ENCODE results near the gene KLHDC4. TPM values are rescaled to one million over a fixed set of nuclear protein-coding genes. Genes with fewer than 3 reads are reported as not detected.

The KLHDC4 gene
- total RNA-seq, 1 donor from 2014 or later, result 87.0 TPM

- ChIA-PET POLR2A (interaction anchor here (0.6 to 1.7 kb wide), 3 partner anchors 21 to 70 kb away, joined by 3 to 6 read pairs (median 6); no protein-coding TSS in a partner anchor), CTCF (no interaction called here)
- intact Hi-C loops (cut with micrococcal nuclease), result no loop called here
- ATAC-seq (ENCODE audit: low read depth) (no peak), DNase-seq (no peak)
- H3K9me3 Mint-ChIP-seq, result no peaks in the 10 kb centered on the region
- no peaks in the 10 kb centered on the region for H3K27me3 Mint-ChIP-seq
- no peak overlapping the region for H3K27ac Mint-ChIP-seq
- no peak overlapping the region for H3K4me3 Mint-ChIP-seq
- H3K36me3 Mint-ChIP-seq (ENCODE audit: low read depth), result no peaks in the 10 kb centered on the region
- peaks cover 23% of the 10 kb centered on the region for H3K4me1 Mint-ChIP-seq
- TF ChIP-seq CTCF (IDR thresholded peaks at IDR 0.05), result no peak
Measured at GRCh38 chr16:87801679-87802259, 36.0 kb upstream of the KLHDC4 start.

DNA sequence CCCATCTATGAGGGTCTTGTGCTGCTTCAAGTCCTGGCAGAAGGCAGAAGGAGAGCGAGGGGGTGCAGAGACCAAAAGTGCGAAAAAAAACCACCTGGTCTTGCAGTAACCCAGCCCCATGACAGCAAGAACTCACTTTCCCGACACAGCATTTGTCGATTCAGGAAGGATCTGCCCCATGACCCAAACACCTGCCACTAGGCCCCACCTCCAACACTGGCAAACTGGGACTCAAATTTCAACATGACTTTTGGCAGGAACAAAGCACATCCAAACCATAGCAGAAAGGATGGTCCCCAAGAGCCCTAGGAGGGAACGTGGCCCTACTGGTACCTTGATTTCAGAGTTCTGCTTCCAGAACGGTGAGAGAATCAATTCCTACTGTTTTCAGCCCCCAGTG, 34.7 kb upstream of the KLHDC4 start:
- ATAC-seq (ENCODE audit: low read depth), result no peak
- CTCF ChIA-PET, result no interaction called here

DNA sequence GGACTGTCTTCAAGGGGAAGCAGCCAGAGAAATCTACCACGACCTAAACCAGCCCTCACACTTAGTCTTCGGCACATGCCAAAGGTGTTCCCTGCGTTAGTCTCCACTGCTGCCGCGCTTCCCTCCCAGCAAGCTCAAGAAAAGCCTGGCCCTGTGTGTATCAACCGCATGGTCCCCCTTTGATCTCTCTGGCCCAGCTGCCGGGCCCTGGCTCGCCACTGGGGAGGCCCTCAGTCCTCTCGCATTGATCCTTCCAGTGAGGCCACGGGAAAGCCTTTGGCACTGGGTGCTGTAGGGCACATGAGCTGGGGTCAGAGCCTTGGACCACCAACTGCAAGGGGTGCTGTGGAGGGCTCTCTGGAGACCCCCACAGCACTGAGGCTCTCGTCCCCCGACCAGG, 29.6 kb upstream of the KLHDC4 start:
- TF ChIP-seq CTCF (IDR thresholded peaks at IDR 0.05), result no peak
- DNase-seq, result no peak
- Mint-ChIP-seq H3K36me3 (ENCODE audit: low read depth) (no peaks in the 10 kb centered on the region), H3K27ac (no peak overlapping the region), H3K4me1 (no peaks in the 10 kb centered on the region), H3K27me3 (no peaks in the 10 kb centered on the region), H3K9me3 (no peaks in the 10 kb centered on the region), H3K4me3 (no peak overlapping the region)
- ATAC-seq (ENCODE audit: low read depth), result no peak
- intact Hi-C loops (cut with micrococcal nuclease), result no loop called here
- ChIA-PET POLR2A (interaction anchor here (3.3 kb wide), 1 partner anchor 12 kb away, joined by 13 read pairs; no protein-coding TSS in a partner anchor), CTCF (no interaction called here)

More for the DNA sequence above, 34.7 kb upstream of the KLHDC4 start:
- Mint-ChIP-seq H3K4me1 (peaks cover 11% of the 10 kb centered on the region), H3K36me3 (ENCODE audit: low read depth) (no peaks in the 10 kb centered on the region), H3K4me3 (no peak overlapping the region), H3K27ac (no peak overlapping the region), H3K9me3 (no peaks in the 10 kb centered on the region), H3K27me3 (no peaks in the 10 kb centered on the region)
- POLR2A ChIA-PET, result interaction anchor here (1.7 kb wide), 1 partner anchor 20 kb away, joined by 6 read pairs; no protein-coding TSS in a partner anchor
- no peak for TF ChIP-seq CTCF (IDR thresholded peaks at IDR 0.05)
- intact Hi-C loops (cut with micrococcal nuclease), result no loop called here
- no peak for DNase-seq

DNA sequence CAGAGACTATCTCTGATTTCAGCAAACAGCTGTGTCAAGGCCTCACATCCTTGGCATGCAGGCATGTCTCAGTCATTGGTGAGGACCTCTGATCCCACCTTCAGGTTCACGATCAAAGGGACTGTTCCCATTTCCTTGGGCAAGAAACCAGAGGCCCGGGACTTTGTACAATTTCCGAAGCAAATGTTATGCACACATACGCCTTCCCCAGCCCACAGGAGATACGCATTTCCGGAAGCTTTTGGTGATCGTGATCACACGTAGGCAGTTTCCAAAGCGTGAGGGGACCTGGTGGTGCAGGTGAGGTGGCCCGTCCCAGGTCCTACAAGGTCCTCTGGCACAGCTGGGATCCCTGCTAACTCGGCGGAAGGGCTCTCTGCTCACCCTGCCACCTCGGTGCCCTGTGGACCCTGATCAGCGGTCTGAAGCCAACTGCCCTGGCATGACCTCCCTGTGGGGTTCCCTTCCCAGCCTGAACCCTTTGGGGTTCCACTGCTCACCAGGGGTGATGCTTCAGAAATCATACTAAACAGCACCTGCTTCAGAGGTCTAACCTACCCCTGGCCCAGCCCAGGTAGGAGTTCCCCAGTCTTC, 28.8 kb upstream of the KLHDC4 start:
- no peak for TF ChIP-seq CTCF (IDR thresholded peaks at IDR 0.05)
- Mint-ChIP-seq H3K9me3 (no peaks in the 10 kb centered on the region), H3K27ac (no peak overlapping the region), H3K4me1 (no peaks in the 10 kb centered on the region), H3K36me3 (ENCODE audit: low read depth) (no peaks in the 10 kb centered on the region), H3K4me3 (no peak overlapping the region), H3K27me3 (no peaks in the 10 kb centered on the region)
- ChIA-PET CTCF (no interaction called here), POLR2A (interaction anchor here (0.7 to 3.3 kb wide), 5 partner anchors 12 to 92 kb away, joined by 3 to 13 read pairs (median 3); partner anchors contain the start of genes KLHDC4 and SLC7A5)
- ATAC-seq (ENCODE audit: low read depth), result no peak
- intact Hi-C loops (cut with micrococcal nuclease), result no loop called here
- no peak for DNase-seq

DNA sequence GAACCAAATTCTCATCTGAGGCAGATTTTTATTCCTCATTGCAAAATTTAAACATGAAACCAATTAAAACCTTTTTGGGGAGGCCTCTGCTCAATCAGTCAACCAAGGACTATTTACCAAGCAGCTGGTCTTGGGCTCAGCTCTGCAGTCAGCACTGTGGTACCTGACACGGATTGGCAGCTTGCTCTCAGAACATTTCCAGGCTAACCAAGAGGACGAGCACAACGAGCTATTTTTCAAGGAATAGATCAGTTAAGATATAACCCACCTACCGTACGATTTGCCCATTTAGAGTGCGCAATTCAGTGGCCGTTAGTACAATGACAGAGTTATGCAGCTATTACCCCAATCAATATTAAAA, 26.4 kb upstream of the KLHDC4 start:
- TF ChIP-seq CTCF (IDR thresholded peaks at IDR 0.05), result no peak
- no peaks in the 10 kb centered on the region for H3K4me1 Mint-ChIP-seq
- no peaks in the 10 kb centered on the region for H3K27me3 Mint-ChIP-seq
- no peak overlapping the region for H3K27ac Mint-ChIP-seq
- no peaks in the 10 kb centered on the region for H3K9me3 Mint-ChIP-seq
- DNase-seq (no peak), ATAC-seq (ENCODE audit: low read depth) (no peak)
- ChIA-PET CTCF (interaction anchor here (1.1 to 1.2 kb wide), 2 partner anchors 13 to 79 kb away, joined by 4 read pairs; no protein-coding TSS in a partner anchor), POLR2A (no interaction called here)
- intact Hi-C loops (cut with micrococcal nuclease), result no loop called here
- H3K4me3 Mint-ChIP-seq, result no peak overlapping the region
- no peaks in the 10 kb centered on the region for H3K36me3 Mint-ChIP-seq (ENCODE audit: low read depth)

Data from activated B cell treated with CpG ODN at 0.5 μM for 24 hours (primary cell).